SK-N-SH treated with all-trans-retinoic acid at 6 μM for 48 hours (cell line): Measurements from ENCODE around the gene SACS.

Experiments
- ATAC-seq: fragments of 200-7000 bp; cut with Tn5 transposase; 3 replicates; pipeline ENCODE4 v1.9.1; 2020; ENCODE audit warnings: mild to moderate bottlenecking, moderate library complexity
- ARNTL ChIP-seq: fragments of 450-650 bp; formaldehyde crosslinking; IDR thresholded peaks from 2 replicates; pipeline ENCODE4 v1.5.0; 2020; ENCODE audit warnings: low read depth, mild to moderate bottlenecking, moderate library complexity, borderline replicate concordance
- BACH2 ChIP-seq: fragments of 250-450 bp; sonication (Bioruptor Pico); IDR thresholded peaks from 2 replicates; pipeline ENCODE4 v1.9.0; 2021; ENCODE audit warnings: mild to moderate bottlenecking, borderline replicate concordance
- CREB5 ChIP-seq: fragments of 250-450 bp; sonication (Bioruptor Pico); IDR thresholded peaks from 2 replicates; pipeline ENCODE4 v1.5.1; 2020; ENCODE audit warnings: low read depth, mild to moderate bottlenecking, moderate library complexity
- CSRNP3 ChIP-seq: fragments of 250-450 bp; sonication (Bioruptor Pico); IDR thresholded peaks from 2 replicates; pipeline ENCODE4 v1.5.1; 2021; ENCODE audit warnings: mild to moderate bottlenecking, moderate library complexity
- ESRRG ChIP-seq: fragments of 250-450 bp; sonication (Bioruptor Pico); IDR thresholded peaks from 2 replicates; pipeline ENCODE4 v1.6.1; 2021; ENCODE audit warnings: mild to moderate bottlenecking
- GLIS3 ChIP-seq: fragments of 250-450 bp; sonication (Bioruptor Pico); IDR thresholded peaks from 2 replicates; pipeline ENCODE4 v1.5.0; 2020; ENCODE audit warnings: mild to moderate bottlenecking, moderate library complexity
- ISL1 ChIP-seq: fragments of 250-450 bp; sonication (Bioruptor Pico); IDR thresholded peaks from 2 replicates; pipeline ENCODE4 v2.1.2; 2022; ENCODE audit warnings: mild to moderate bottlenecking, moderate library complexity
- OSR1 ChIP-seq: fragments of 250-450 bp; sonication (Bioruptor Pico); IDR thresholded peaks from 2 replicates; pipeline ENCODE4 v1.8.0; 2022; ENCODE audit warnings: moderate library complexity, mild to moderate bottlenecking, inconsistent platforms
- PATZ1 ChIP-seq: fragments of 250-450 bp; sonication (Bioruptor Pico); IDR thresholded peaks from 2 replicates; pipeline ENCODE4 v1.8.0; 2020; ENCODE audit warnings: mild to moderate bottlenecking, moderate library complexity, borderline replicate concordance
- POU6F1 ChIP-seq: fragments of 250-450 bp; sonication (Bioruptor Pico); IDR thresholded peaks from 2 replicates; pipeline ENCODE4 v1.8.0; 2021; ENCODE audit warnings: low read depth, mild to moderate bottlenecking, moderate library complexity, borderline replicate concordance
- RARB ChIP-seq: fragments of 250-450 bp; sonication (Bioruptor Pico); IDR thresholded peaks from 2 replicates; pipeline ENCODE4 v1.8.0; 2021; ENCODE audit warnings: mild to moderate bottlenecking, moderate library complexity
- SNAI2 ChIP-seq: fragments of 250-450 bp; sonication (Bioruptor Pico); IDR thresholded peaks from 2 replicates; pipeline ENCODE4 v1.5.0; 2020; ENCODE audit warnings: mild to moderate bottlenecking, moderate library complexity
- TCF4 ChIP-seq: fragments of 250-450 bp; sonication (Bioruptor Pico); IDR thresholded peaks from 2 replicates; pipeline ENCODE4 v1.8.0; 2021; ENCODE audit warnings: mild to moderate bottlenecking, moderate library complexity, borderline replicate concordance
- TOX ChIP-seq: fragments of 250-450 bp; sonication (Bioruptor Pico); IDR thresholded peaks from 2 replicates; pipeline ENCODE4 v1.8.0; 2021; ENCODE audit warnings: mild to moderate bottlenecking, moderate library complexity, borderline replicate concordance
- ZC3H10 ChIP-seq: fragments of 250-450 bp; sonication (Bioruptor Pico); IDR thresholded peaks from 2 replicates; pipeline ENCODE4 v1.5.1; 2021; ENCODE audit warnings: mild to moderate bottlenecking, moderate library complexity
- ZFP3 ChIP-seq: fragments of 250-450 bp; sonication (Bioruptor Pico); IDR thresholded peaks from 2 replicates; pipeline ENCODE4 v1.5.0; 2020; ENCODE audit warnings: mild to moderate bottlenecking, moderate library complexity
- ZFP30 ChIP-seq: fragments of 450-650 bp; formaldehyde crosslinking; IDR thresholded peaks from 2 replicates; pipeline ENCODE4 v1.5.0; 2022; ENCODE audit warnings: mild to moderate bottlenecking, moderate library complexity
- ZNF565 ChIP-seq: fragments of 450-650 bp; formaldehyde crosslinking; conservative IDR thresholded peaks from 2 replicates; pipeline ENCODE4 v1.5.0; 2020; ENCODE audit warnings: low read depth, mild to moderate bottlenecking, moderate library complexity
- ZNF70 ChIP-seq: fragments of 450-650 bp; formaldehyde crosslinking; IDR thresholded peaks from 2 replicates; pipeline ENCODE4 v1.5.0; 2020; ENCODE audit warnings: mild to moderate bottlenecking, moderate library complexity
- ZNF8 ChIP-seq: fragments of 450-650 bp; formaldehyde crosslinking; IDR thresholded peaks from 2 replicates; pipeline ENCODE4 v1.5.0; 2020; ENCODE audit warnings: mild to moderate bottlenecking, moderate library complexity

SACS gene

GRCh38 chr13:23445794-23446193, 12.3 kb upstream of the SACS start:
- ATAC-seq: no peak
- TF ChIP-seq ESRRG (CRISPR knock-in tag) (no peak), PATZ1 (CRISPR knock-in tag) (no peak), SNAI2 (CRISPR knock-in tag) (no peak), POU6F1 (CRISPR knock-in tag) (no peak), ARNTL (CRISPR knock-in tag) (no peak), OSR1 (CRISPR knock-in tag) (no peak), CSRNP3 (CRISPR knock-in tag) (no peak), ZFP30 (CRISPR knock-in tag) (no peak), TOX (CRISPR knock-in tag) (no peak), RARB (CRISPR knock-in tag) (no peak), ZNF565 (CRISPR knock-in tag) (no peak), ZNF8 (CRISPR knock-in tag) (no peak), BACH2 (CRISPR knock-in tag) (no peak), CREB5 (CRISPR knock-in tag) (no peak), TCF4 (no peak), ZFP3 (CRISPR knock-in tag) (no peak), ISL1 (CRISPR knock-in tag) (no peak)

GRCh38 chr13:23443878-23444277, 10.4 kb upstream of the SACS start:
- ATAC-seq: no peak
- TF ChIP-seq PATZ1 (CRISPR knock-in tag) (no peak), ZNF565 (CRISPR knock-in tag) (no peak), TOX (CRISPR knock-in tag) (no peak), CREB5 (CRISPR knock-in tag) (no peak), CSRNP3 (CRISPR knock-in tag) (no peak)

- ATAC-seq: no peak
- TF ChIP-seq GLIS3: no peak
- no peak for TF ChIP-seq ZNF70
- TF ChIP-seq RARB (CRISPR knock-in tag): no peak
- TF ChIP-seq CSRNP3 (CRISPR knock-in tag): no peak
- no peak for TF ChIP-seq ZNF8 (CRISPR knock-in tag)
- no peak for TF ChIP-seq ARNTL (CRISPR knock-in tag)
- TF ChIP-seq ZNF565 (CRISPR knock-in tag): no peak
- TF ChIP-seq ZC3H10 (CRISPR knock-in tag): no peak
- no peak for TF ChIP-seq SNAI2 (CRISPR knock-in tag)
These were observed 9.6 kb upstream of the SACS start for GRCh38 chr13:23443110-23443509.
